DND-41 (cell line): Measurements from ENCODE around the gene PIGA.
A peak's percentile ranks its signal among the peaks of the same experiment; 100 is the strongest.

Source experiments
- ATAC-seq: fragments of 200-7000 bp; cut with Tn5 transposase; 3 replicates; pipeline ENCODE4 v1.9.1; 2021; ENCODE audit warnings: low read depth; ENCODE audit not compliant: insufficient read depth
- DNase-seq: peaks from one replicate; pipeline ENCODE4 v3.0.0-alpha.2; 2020
- H2AFZ ChIP-seq: 2 replicates; pipeline ENCODE4 v1.6.0; 2012; ENCODE audit warnings: low read depth, low read length
- H3K27ac ChIP-seq: 2 replicates; pipeline ENCODE4 v1.5.1; 2012; ENCODE audit warnings: low read length, inconsistent platforms
- H3K27me3 ChIP-seq: fragments of 200-600 bp; sonication (generic); 2 replicates; pipeline ENCODE4 v1.6.0; 2012; ENCODE audit warnings: low read length, mild to moderate bottlenecking, inconsistent platforms; ENCODE audit not compliant: insufficient read depth, poor library complexity
- H3K36me3 ChIP-seq: 2 replicates; pipeline ENCODE4 v1.5.1; 2012; ENCODE audit warnings: low read length, inconsistent platforms; ENCODE audit not compliant: insufficient read depth
- H3K4me1 ChIP-seq: 2 replicates; pipeline ENCODE4 v1.5.1; 2012; ENCODE audit warnings: mild to moderate bottlenecking, low read length; ENCODE audit not compliant: insufficient read depth
- H3K4me2 ChIP-seq: 2 replicates; pipeline ENCODE4 v1.6.0; 2012; ENCODE audit warnings: mild to moderate bottlenecking, moderate library complexity, low read length, inconsistent platforms; ENCODE audit not compliant: insufficient read depth
- H3K4me3 ChIP-seq, 2 experiments: fragments of 200-600 bp in 1 of 2; shearing (Covaris generic) in 1 of 2; 2 replicates each; pipeline ENCODE4 v1.5.1; 2012 to 2016; ENCODE audit warnings: inconsistent platforms in 2 of 2, low read length in 2 of 2, mild to moderate bottlenecking in 2 of 2, low read depth in 1 of 2, moderate library complexity in 1 of 2
- H3K79me2 ChIP-seq: 2 replicates; pipeline ENCODE4 v1.6.0; 2012; ENCODE audit warnings: low read length, inconsistent platforms; ENCODE audit not compliant: insufficient read depth
- H3K9ac ChIP-seq: 2 replicates; pipeline ENCODE4 v1.6.0; 2012; ENCODE audit warnings: low read depth, mild to moderate bottlenecking, inconsistent platforms, low read length, moderate library complexity
- H3K9me3 ChIP-seq: 2 replicates; pipeline ENCODE4 v1.5.1; 2012; ENCODE audit warnings: low read length, moderate library complexity, mild to moderate bottlenecking, inconsistent platforms; ENCODE audit not compliant: insufficient read depth, severe bottlenecking
- H4K20me1 ChIP-seq: 2 replicates; pipeline ENCODE4 v1.6.0; 2012; ENCODE audit warnings: low read length; ENCODE audit not compliant: insufficient read depth
- EZH2 ChIP-seq: IDR thresholded peaks from 3 replicates; pipeline ENCODE4 v1.6.1; 2012; ENCODE audit warnings: borderline replicate concordance, low read depth, mild to moderate bottlenecking, moderate library complexity, low read length, inconsistent platforms; ENCODE audit not compliant: severe bottlenecking
- TF ChIP-seq, protein P1 (sequence below): IDR thresholded peaks from 2 replicates; pipeline ENCODE4 v1.5.1; 2012; ENCODE audit warnings: borderline replicate concordance, low read length, moderate library complexity, mild to moderate bottlenecking; ENCODE audit not compliant: poor library complexity, severe bottlenecking; ENCODE audit errors: extremely low read depth

The PIGA gene, protein sequence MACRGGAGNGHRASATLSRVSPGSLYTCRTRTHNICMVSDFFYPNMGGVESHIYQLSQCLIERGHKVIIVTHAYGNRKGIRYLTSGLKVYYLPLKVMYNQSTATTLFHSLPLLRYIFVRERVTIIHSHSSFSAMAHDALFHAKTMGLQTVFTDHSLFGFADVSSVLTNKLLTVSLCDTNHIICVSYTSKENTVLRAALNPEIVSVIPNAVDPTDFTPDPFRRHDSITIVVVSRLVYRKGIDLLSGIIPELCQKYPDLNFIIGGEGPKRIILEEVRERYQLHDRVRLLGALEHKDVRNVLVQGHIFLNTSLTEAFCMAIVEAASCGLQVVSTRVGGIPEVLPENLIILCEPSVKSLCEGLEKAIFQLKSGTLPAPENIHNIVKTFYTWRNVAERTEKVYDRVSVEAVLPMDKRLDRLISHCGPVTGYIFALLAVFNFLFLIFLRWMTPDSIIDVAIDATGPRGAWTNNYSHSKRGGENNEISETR

DNA sequence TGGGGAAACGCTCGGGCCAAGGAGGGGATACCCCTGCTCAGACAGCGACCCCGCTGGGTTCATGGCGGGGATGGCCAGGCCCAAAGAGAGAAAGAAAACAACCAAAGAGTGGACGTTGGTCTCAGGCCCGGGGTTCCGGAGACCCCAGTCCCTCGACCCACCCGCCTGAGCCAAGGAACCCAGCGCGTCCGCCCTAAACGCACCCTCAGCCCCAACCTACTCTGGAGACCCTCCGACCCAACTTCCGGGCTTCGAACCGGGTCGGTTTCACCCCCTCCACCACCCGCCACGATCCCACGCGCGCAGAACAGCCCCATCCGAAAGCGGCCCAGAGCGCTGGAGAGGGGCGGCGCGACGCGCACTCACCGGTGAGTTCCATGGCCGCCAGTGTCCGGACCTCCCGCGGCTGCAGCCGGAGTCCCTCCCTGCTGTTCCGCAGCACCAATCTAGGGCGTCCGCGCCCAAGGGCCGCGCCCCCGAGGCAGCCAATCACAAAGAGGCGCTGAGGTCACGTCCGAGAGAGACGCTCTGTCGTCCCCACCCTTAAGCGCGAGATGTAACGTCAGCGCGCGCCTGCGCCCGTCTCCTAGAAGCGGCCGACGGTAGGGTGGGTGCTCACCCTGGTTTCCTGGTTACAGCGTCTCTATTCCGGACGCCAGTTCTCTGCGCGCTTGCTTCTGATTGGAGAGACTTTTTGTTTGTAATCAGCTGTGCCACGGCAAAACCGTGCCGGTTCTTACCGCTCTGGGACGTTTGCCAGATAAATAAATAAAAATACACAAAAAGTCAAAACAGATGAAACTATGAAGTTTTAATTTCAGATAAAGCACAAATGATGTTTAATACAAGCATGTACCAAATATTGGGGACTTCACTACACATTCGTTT is at the start of gene PIGA:
PIGA (minus strand) TSS at position 389 of the 888 bp plus-strand sequence. CDS start 3,593 bp downstream, outside the sequence.
- Histone ChIP-seq H3K9me3 (no peaks in the 10 kb centered on the region), H3K36me3 (peaks cover 19% of the 10 kb centered on the region), H4K20me1 (no peaks in the 10 kb centered on the region; the same call in 1 of the 2 replicates), H3K4me3 (peak within 1 kb of the TSS; percentile 36 to 68), H3K4me2 (peak within 1 kb of the TSS; percentile 91), H3K9ac (peak within 1 kb of the TSS; percentile 73), H3K27ac (peak within 1 kb of the TSS; percentile 83), H2AFZ (peak within 1 kb of the TSS; percentile 77), H3K79me2 (peaks cover 28% of the 10 kb centered on the region), H3K4me1 (peaks cover 19% of the 10 kb centered on the region), H3K27me3 (no peaks in the 10 kb centered on the region)
- ATAC-seq (peak; percentile 93), DNase-seq (peak; percentile 92)
- TF ChIP-seq, protein P1, sequence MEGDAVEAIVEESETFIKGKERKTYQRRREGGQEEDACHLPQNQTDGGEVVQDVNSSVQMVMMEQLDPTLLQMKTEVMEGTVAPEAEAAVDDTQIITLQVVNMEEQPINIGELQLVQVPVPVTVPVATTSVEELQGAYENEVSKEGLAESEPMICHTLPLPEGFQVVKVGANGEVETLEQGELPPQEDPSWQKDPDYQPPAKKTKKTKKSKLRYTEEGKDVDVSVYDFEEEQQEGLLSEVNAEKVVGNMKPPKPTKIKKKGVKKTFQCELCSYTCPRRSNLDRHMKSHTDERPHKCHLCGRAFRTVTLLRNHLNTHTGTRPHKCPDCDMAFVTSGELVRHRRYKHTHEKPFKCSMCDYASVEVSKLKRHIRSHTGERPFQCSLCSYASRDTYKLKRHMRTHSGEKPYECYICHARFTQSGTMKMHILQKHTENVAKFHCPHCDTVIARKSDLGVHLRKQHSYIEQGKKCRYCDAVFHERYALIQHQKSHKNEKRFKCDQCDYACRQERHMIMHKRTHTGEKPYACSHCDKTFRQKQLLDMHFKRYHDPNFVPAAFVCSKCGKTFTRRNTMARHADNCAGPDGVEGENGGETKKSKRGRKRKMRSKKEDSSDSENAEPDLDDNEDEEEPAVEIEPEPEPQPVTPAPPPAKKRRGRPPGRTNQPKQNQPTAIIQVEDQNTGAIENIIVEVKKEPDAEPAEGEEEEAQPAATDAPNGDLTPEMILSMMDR = no peak
- no peak for TF ChIP-seq EZH2

DNA sequence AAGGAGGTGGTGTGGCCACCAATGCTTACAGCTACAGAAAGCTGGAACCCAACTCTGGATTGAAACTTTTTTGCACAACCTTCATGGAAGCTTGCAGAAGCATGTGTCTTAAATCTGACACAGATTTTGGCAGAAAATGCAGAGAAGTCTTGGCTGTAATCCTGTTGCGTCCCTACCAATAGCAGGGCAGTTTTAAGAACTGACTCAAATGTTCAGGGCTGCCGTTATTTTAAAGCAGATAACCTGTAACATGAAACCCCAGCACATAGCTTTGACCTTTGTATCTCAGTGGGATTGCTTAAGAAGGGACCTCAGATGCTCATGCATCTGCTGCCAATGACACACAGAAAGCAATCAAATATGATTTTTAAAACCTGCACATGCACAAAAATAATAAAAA is 49.0 kb upstream of the PIGA start, which contains the start of gene VEGFD:
VEGFD (minus strand) TSS at position 110 of the 400 bp plus-strand sequence. CDS start 467 bp downstream, outside the sequence.
- H3K79me2 ChIP-seq = no peaks in the 10 kb centered on the region
- H3K4me2 ChIP-seq = no peak within 1 kb of the TSS
- H3K9ac ChIP-seq = no peak within 1 kb of the TSS
- H3K4me3 ChIP-seq = no peak within 1 kb of the TSS
- ATAC-seq (no peak), DNase-seq (no peak)
- no peak within 1 kb of the TSS for H2AFZ ChIP-seq
- no peaks in the 10 kb centered on the region for H3K9me3 ChIP-seq
- no peaks in the 10 kb centered on the region for H4K20me1 ChIP-seq
- H3K4me1 ChIP-seq = no peaks in the 10 kb centered on the region
- H3K27ac ChIP-seq = no peak within 1 kb of the TSS
- no peaks in the 10 kb centered on the region for H3K27me3 ChIP-seq
- TF ChIP-seq, protein P1 = no peak
- TF ChIP-seq EZH2 = no peak
- no peaks in the 10 kb centered on the region for H3K36me3 ChIP-seq

DNA sequence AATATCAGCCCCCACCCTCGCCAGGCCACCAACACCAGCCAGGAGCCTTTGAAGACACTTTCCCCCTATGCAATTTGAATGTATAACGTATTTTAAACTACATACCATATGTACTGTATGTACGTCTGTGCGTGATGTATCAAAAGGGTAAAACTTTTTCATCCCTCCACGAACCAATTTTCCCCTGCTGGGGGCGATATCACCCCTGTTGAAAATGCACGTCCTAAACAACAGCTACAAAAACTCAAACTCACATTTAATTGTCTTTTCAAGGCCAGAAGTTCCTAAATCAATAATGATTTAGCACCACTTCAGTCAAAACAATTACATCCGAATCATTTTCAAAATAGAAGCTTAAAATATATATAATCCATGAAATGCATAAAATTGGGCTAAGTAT is 47.5 kb upstream of the PIGA start:
- no peak overlapping the region for H2AFZ ChIP-seq
- H3K4me1 ChIP-seq = no peaks in the 10 kb centered on the region
- H3K4me2 ChIP-seq = no peak overlapping the region
- H3K79me2 ChIP-seq = no peaks in the 10 kb centered on the region
- no peaks in the 10 kb centered on the region for H4K20me1 ChIP-seq
- no peak overlapping the region for H3K9ac ChIP-seq
- H3K27me3 ChIP-seq = no peaks in the 10 kb centered on the region
- H3K9me3 ChIP-seq = no peaks in the 10 kb centered on the region
- DNase-seq (no peak), ATAC-seq (no peak)
- TF ChIP-seq, protein P1 = no peak
- no peak for TF ChIP-seq EZH2
- no peak overlapping the region for H3K27ac ChIP-seq
- no peaks in the 10 kb centered on the region for H3K36me3 ChIP-seq
- H3K4me3 ChIP-seq = no peak overlapping the region
